Esophagus squamous epithelium (tissue), 5 donors: Measurements from ENCODE around the gene DSTYK. TPM values are rescaled to one million over a fixed set of nuclear protein-coding genes. Genes with fewer than 3 reads are reported as not detected.
A peak's percentile ranks its signal among the peaks of the same experiment; 100 is the strongest.

Experiments
- DNase-seq: peaks from one replicate; lab custom pipeline; 2025; lab: John Stamatoyannopoulos, UW
- H3K27ac ChIP-seq, 4 donors: fragments of 200-600 bp; sonication (generic); one replicate each; pipeline ENCODE4 v1.5.1; 2016 to 2019; ENCODE audit warnings: mild to moderate bottlenecking in 1 of 4
- H3K27me3 ChIP-seq, 4 donors: fragments of 200-600 bp; sonication (generic); 1 replicate in 3 of 4; 2 replicates in 1 of 4; pipeline versions ENCODE4 v1.5.1 to v1.6.0; 2017 to 2021; ENCODE audit warnings: antibody characterized with exemption in 1 of 4
- H3K36me3 ChIP-seq, 3 donors: fragments of 200-600 bp; sonication (generic); one replicate each; pipeline ENCODE4 v1.5.1; 2016 to 2019
- H3K4me1 ChIP-seq, 3 donors: fragments of 200-600 bp; sonication (generic); one replicate each; pipeline ENCODE4 v1.5.1; 2017 to 2019
- H3K4me3 ChIP-seq, 4 donors: fragments of 200-600 bp; sonication (generic); 1 replicate in 3 of 4; 2 replicates in 1 of 4; pipeline ENCODE4 v1.5.1; 2016 to 2019; ENCODE audit warnings: mild to moderate bottlenecking in 2 of 4, moderate library complexity in 1 of 4
- H3K9me3 ChIP-seq, 3 donors: fragments of 200-600 bp; sonication (generic); one replicate each; pipeline ENCODE4 v1.5.1; 2016 to 2019
- CTCF ChIP-seq, 6 experiments: fragments of 450-650 bp in 4 of 6; fragments of 200-600 bp in 2 of 6; sonication (generic) in 2 of 6; IDR thresholded peaks; one replicate each; pipeline ENCODE4 v1.5.1; 2016 to 2019; ENCODE audit warnings: antibody characterized with exemption in 6 of 6, mild to moderate bottlenecking in 4 of 6, moderate library complexity in 4 of 6
- POLR2A ChIP-seq, 4 donors: fragments of 450-650 bp; IDR thresholded peaks; one replicate each; pipeline ENCODE4 v1.6.1; 2017; ENCODE audit warnings: antibody characterized with exemption in 4 of 4, mild to moderate bottlenecking in 4 of 4, moderate library complexity in 3 of 4
- WGBS, 2 donors: methylation state at CpG; one replicate each; pipeline ENCODE4 v1.1.5; 2018; 5-methylcytosine and 5-hydroxymethylcytosine counted together
- intact Hi-C: fragments of 100-400 bp; cut with DNase I; formaldehyde crosslinking; loops from one replicate; pipeline ENCODE4 v1.15.0; 2022
- total RNA-seq, 4 donors: library from RNA; depleted of rRNA; stranded (reverse); fragments of >200 nt; gene quantifications; one replicate each; pipeline ENCODE4 v1.1.0, GENCODE V29; 2016
- donor health status: DM: yes; HTN: yes; CAD: no.

Gene DSTYK
- total RNA-seq, 4 donors from 2014 or later, result 6.5 to 10.9 (median 6.9) TPM

- TF ChIP-seq POLR2A (IDR thresholded peaks at IDR 0.05), result no peak
- no peak for TF ChIP-seq CTCF (IDR thresholded peaks at IDR 0.05)
- H3K4me1 ChIP-seq, result peaks cover 0 to 43% (median 22%) of the 10 kb centered on the region in 3 donors
- no peak overlapping the region for H3K4me3 ChIP-seq
- intact Hi-C loops, result no loop called here
- no peaks in the 10 kb centered on the region for H3K36me3 ChIP-seq
- 65 to 100% methylated on average over 1 to 3 of the region's 7 CpGs for WGBS, 2 donors
- no peak for DNase-seq
- H3K27me3 ChIP-seq, result no peaks in the 10 kb centered on the region
- no peaks in the 10 kb centered on the region for H3K9me3 ChIP-seq
- H3K27ac ChIP-seq, result no peak overlapping the region
These were observed 46.8 kb upstream of the DSTYK start for GRCh38 chr1:205258261-205258691.

- TF ChIP-seq CTCF (IDR thresholded peaks at IDR 0.05) (no peak), POLR2A (IDR thresholded peaks at IDR 0.05) (no peak)
- no peak overlapping the region for H3K27ac ChIP-seq
- DNase-seq, result no peak
- 79 to 90% methylated on average over 2 of the region's 2 CpGs for WGBS, 2 donors
- H3K9me3 ChIP-seq, result no peaks in the 10 kb centered on the region
- peaks cover 0 to 43% (median 22%) of the 10 kb centered on the region in 3 donors for H3K4me1 ChIP-seq
- H3K27me3 ChIP-seq, result no peaks in the 10 kb centered on the region
- H3K4me3 ChIP-seq, result no peak overlapping the region
- no peaks in the 10 kb centered on the region for H3K36me3 ChIP-seq
- intact Hi-C loops, result no loop called here
These were observed 46.2 kb upstream of the DSTYK start for GRCh38 chr1:205257735-205258134.

GRCh38 chr1:205256951-205257625 lies 45.6 kb upstream of the DSTYK start:
- peaks cover 0 to 38% (median 16%) of the 10 kb centered on the region in 3 donors for H3K4me1 ChIP-seq
- DNase-seq, result no peak
- no peaks in the 10 kb centered on the region for H3K36me3 ChIP-seq
- no peak overlapping the region for H3K4me3 ChIP-seq
- H3K27me3 ChIP-seq, result no peaks in the 10 kb centered on the region
- no peaks in the 10 kb centered on the region for H3K9me3 ChIP-seq
- no peak overlapping the region for H3K27ac ChIP-seq
- TF ChIP-seq POLR2A (IDR thresholded peaks at IDR 0.05), result no peak
- TF ChIP-seq CTCF (IDR thresholded peaks at IDR 0.05), result no peak
- intact Hi-C loops, result no loop called here
- WGBS, 2 donors, result 87 to 100% methylated on average over 2 to 3 of the region's 19 CpGs

- no peaks in the 10 kb centered on the region for H3K9me3 ChIP-seq
- peaks cover 0 to 34% (median 16%) of the 10 kb centered on the region in 3 donors for H3K4me1 ChIP-seq
- no peaks in the 10 kb centered on the region for H3K27me3 ChIP-seq
- no peak overlapping the region for H3K27ac ChIP-seq
- TF ChIP-seq POLR2A (IDR thresholded peaks at IDR 0.05) (no peak), CTCF (IDR thresholded peaks at IDR 0.05) (peak; percentile 86 to 98 (median 96))
- H3K36me3 ChIP-seq, result no peaks in the 10 kb centered on the region
- peak; percentile 38 for DNase-seq
- no peak overlapping the region for H3K4me3 ChIP-seq
- intact Hi-C loops, result no loop called here
- 46 to 52% methylated on average over 5 to 7 of the region's 8 CpGs for WGBS, 2 donors
These were observed 44.7 kb upstream of the DSTYK start for GRCh38 chr1:205255941-205256780.

- Histone ChIP-seq H3K9me3 (no peaks in the 10 kb centered on the region), H3K27ac (no peak overlapping the region), H3K36me3 (no peaks in the 10 kb centered on the region), H3K4me1 (peaks cover 0 to 55% (median 34%) of the 10 kb centered on the region in 3 donors), H3K27me3 (no peaks in the 10 kb centered on the region), H3K4me3 (no peak overlapping the region)
- DNase-seq, result no peak
- intact Hi-C loops, result no loop called here
- WGBS, 2 donors, result 59 to 66% methylated on average over 4 to 5 of the region's 5 CpGs
- TF ChIP-seq POLR2A (IDR thresholded peaks at IDR 0.05) (no peak), CTCF (IDR thresholded peaks at IDR 0.05) (no peak)
These were observed 40.1 kb upstream of the DSTYK start for GRCh38 chr1:205251576-205251975.
